HCT116 (cell line): ENCODE data around the gene LRCH4. TPM values are rescaled to one million over a fixed set of nuclear protein-coding genes. Genes with fewer than 3 reads are reported as not detected.

ENCODE experiments used
- ATAC-seq: fragments of 200-7000 bp; cut with Tn5 transposase; 2 replicates; pipeline ENCODE4 v1.9.1; 2020; ENCODE audit warnings: mild to moderate bottlenecking, moderate library complexity
- BruUV-seq: library from RNA; stranded (reverse); fragments of 400-500 nt; replicated peaks from 2 replicates; lab custom pipeline; 2021; lab: Mats Ljungman, UMichigan
- CTCF ChIA-PET: fragments of 300-600 bp; sonication (Branson Sonifier 250); formaldehyde crosslinking; loops from one replicate; lab custom pipeline; 2021; ENCODE audit warnings: antibody characterized with exemption; lab: Charles Lee
- POLR2A ChIA-PET: fragments of 300-600, 350-600 bp; sonication (Branson Sonifier 250); formaldehyde crosslinking; loops from one replicate; lab custom pipeline; 2021; ENCODE audit warnings: antibody characterized with exemption; lab: Charles Lee
- RAD21 ChIA-PET, 2 experiments: fragments of 300-600 bp; sonication (Branson Sonifier 250); formaldehyde crosslinking; loops; one replicate each; lab custom pipeline; 2023; ENCODE audit warnings: low total read pairs in 2 of 2; ENCODE audit not compliant: uncharacterized antibody in 2 of 2, unreplicated experiment in 2 of 2, low non-redundant PET in 1 of 2; lab: Charles Lee
- DNase-seq: peaks from one replicate; pipeline ENCODE4 v3.0.0-alpha.2; 2010; ENCODE audit warnings: low read depth, low spot score
- H2AFZ ChIP-seq: fragments of 200-600 bp; shearing (Covaris generic), sonication (generic); 2 replicates; pipeline ENCODE4 v1.6.1; 2017; ENCODE audit warnings: low read depth, mixed run types, mixed read lengths, antibody characterized with exemption, low read length; ENCODE audit not compliant: poor library complexity, severe bottlenecking
- H3K27ac ChIP-seq: 2 replicates; pipeline ENCODE4 v1.5.1; 2012; ENCODE audit warnings: low read depth, low read length
- H3K27me3 ChIP-seq: fragments of 200-600 bp; sonication (generic); 2 replicates; pipeline ENCODE4 v1.6.1; 2016; ENCODE audit warnings: mixed run types, low read length, mixed read lengths; ENCODE audit not compliant: insufficient read depth
- H3K36me3 ChIP-seq, 2 experiments: fragments of 200-500 bp in 1 of 2; fragments of 200-600 bp in 1 of 2; sonication (Bioruptor generic) in 1 of 2; sonication (generic) in 1 of 2; 2 replicates each; pipeline versions ENCODE4 v1.5.1 to v1.6.1; 2014 to 2016; ENCODE audit warnings: low read length in 2 of 2, inconsistent platforms in 1 of 2, mixed read lengths in 1 of 2, mixed run types in 1 of 2; ENCODE audit not compliant: insufficient read depth in 2 of 2, control insufficient read depth in 1 of 2
- H3K4me1 ChIP-seq, 2 experiments: fragments of 200-600 bp in 1 of 2; sonication (generic) in 1 of 2; 2 replicates each; pipeline versions ENCODE4 v1.5.1 to v1.6.1; 2012 to 2017; ENCODE audit warnings: low read length in 2 of 2, inconsistent platforms in 1 of 2, mild to moderate bottlenecking in 1 of 2, mixed read lengths in 1 of 2, mixed run types in 1 of 2, moderate library complexity in 1 of 2; ENCODE audit not compliant: insufficient read depth in 2 of 2, control insufficient read depth in 1 of 2
- H3K4me2 ChIP-seq: fragments of 200-600 bp; sonication (generic); 2 replicates; pipeline ENCODE4 v1.6.1; 2017; ENCODE audit warnings: mixed run types, low read length, mixed read lengths
- H3K4me3 ChIP-seq, 2 experiments: fragments of 200-600 bp in 1 of 2; sonication (generic) in 1 of 2; replicated peaks in 1 of 2; 2 replicates each; pipeline ENCODE4 v1.5.1; 2011 to 2016; ENCODE audit warnings: low read length in 2 of 2, control low read depth in 1 of 2, low read depth in 1 of 2, mild to moderate bottlenecking in 1 of 2, mixed read lengths in 1 of 2, mixed run types in 1 of 2
- H3K79me2 ChIP-seq: fragments of 200-600 bp; sonication (generic); 2 replicates; pipeline ENCODE4 v1.6.1; 2017; ENCODE audit warnings: mild to moderate bottlenecking, mixed run types, low read length, moderate library complexity, mixed read lengths; ENCODE audit not compliant: insufficient read depth
- H3K9ac ChIP-seq: fragments of 200-600 bp; sonication (generic); 2 replicates; pipeline ENCODE4 v1.6.1; 2016; ENCODE audit warnings: low read length, mixed read lengths
- H3K9me2 ChIP-seq: fragments of 200-600 bp; sonication (generic), shearing (Covaris generic); 2 replicates; pipeline ENCODE4 v1.6.1; 2017; ENCODE audit warnings: mixed run types, mild to moderate bottlenecking, moderate library complexity; ENCODE audit not compliant: insufficient read depth
- H3K9me3 ChIP-seq, 2 experiments: fragments of 200-500 bp in 1 of 2; fragments of 200-600 bp in 1 of 2; sonication (Bioruptor generic) in 1 of 2; sonication (generic) in 1 of 2; 2 replicates each; pipeline ENCODE4 v1.6.1; 2014 to 2017; ENCODE audit warnings: low read length in 2 of 2, mixed read lengths in 2 of 2, inconsistent platforms in 1 of 2, low read depth in 1 of 2, mild to moderate bottlenecking in 1 of 2, mixed run types in 1 of 2, moderate library complexity in 1 of 2; ENCODE audit not compliant: control insufficient read depth in 1 of 2, insufficient read depth in 1 of 2
- H4K20me1 ChIP-seq: fragments of 200-600 bp; sonication (generic), shearing (Covaris generic); 2 replicates; pipeline ENCODE4 v1.6.1; 2017; ENCODE audit warnings: mixed run types, mild to moderate bottlenecking, moderate library complexity; ENCODE audit not compliant: insufficient read depth
- CBX3 ChIP-seq: IDR thresholded peaks from 2 replicates; pipeline ENCODE4 v1.6.1; 2012; ENCODE audit warnings: low read depth
- CEBPB ChIP-seq: IDR thresholded peaks from 2 replicates; pipeline ENCODE4 v1.6.1; 2012; ENCODE audit warnings: low read depth
- EGR1 ChIP-seq: IDR thresholded peaks from 2 replicates; pipeline ENCODE4 v1.6.1; 2012; ENCODE audit warnings: low read depth
- ELF1 ChIP-seq: IDR thresholded peaks from 2 replicates; pipeline ENCODE4 v1.6.1; 2012; ENCODE audit warnings: low read depth, borderline replicate concordance
- EZH2 ChIP-seq: fragments of 200-600 bp; sonication (generic); IDR thresholded peaks from 2 replicates; pipeline ENCODE4 v1.6.1; 2017; ENCODE audit warnings: antibody characterized with exemption, mixed run types
- FOSL1 ChIP-seq: IDR thresholded peaks from 2 replicates; pipeline ENCODE4 v1.6.1; 2012; ENCODE audit warnings: low read depth
- POLR2A ChIP-seq: IDR thresholded peaks from 2 replicates; pipeline ENCODE4 v1.7.0; 2011; ENCODE audit warnings: borderline replicate concordance; ENCODE audit not compliant: insufficient read depth, insufficient read length; ENCODE audit errors: extremely low read depth
- SP1 ChIP-seq: IDR thresholded peaks from 2 replicates; pipeline ENCODE4 v1.6.1; 2012; ENCODE audit warnings: low read depth
- TCF7L2 ChIP-seq: IDR thresholded peaks from 2 replicates; pipeline ENCODE4 v1.7.0; 2011; ENCODE audit warnings: borderline replicate concordance, inconsistent platforms; ENCODE audit not compliant: insufficient read depth, insufficient read length; ENCODE audit errors: extremely low read depth
- ZNF274 ChIP-seq: fragments of 200-500 bp; sonication (Bioruptor generic); IDR thresholded peaks from 2 replicates; pipeline ENCODE4 v1.6.1; 2014; ENCODE audit warnings: mild to moderate bottlenecking, low read depth, low read length, inconsistent platforms
- intact Hi-C: fragments of 100-400 bp; cut with micrococcal nuclease; formaldehyde crosslinking; loops from 2 replicates; pipeline ENCODE4 v1.10.0; 2022
- total RNA-seq: library from RNA; stranded (reverse); gene quantifications from one replicate; pipeline ENCODE4 v1.2.1, GENCODE V29; 2021; ENCODE audit not compliant: unreplicated experiment
- TF ChIP-seq, protein P1 (sequence below): IDR thresholded peaks from 2 replicates; pipeline ENCODE4 v1.6.1; 2012
- TF ChIP-seq, protein P2 (sequence below): IDR thresholded peaks from 2 replicates; pipeline ENCODE4 v1.6.1; 2012
- TF ChIP-seq, protein P3 (sequence below), 3 experiments: fragments of 200-600 bp in 1 of 3; sonication (generic) in 1 of 3; IDR thresholded peaks in 2 of 3; conservative IDR thresholded peaks in 1 of 3; 2 replicates each; pipeline ENCODE4 v1.5.1; 2012 to 2017; ENCODE audit warnings: low read depth in 2 of 3, low read length in 2 of 3, antibody characterized with exemption in 1 of 3, borderline replicate concordance in 1 of 3, control low read depth in 1 of 3, mild to moderate bottlenecking in 1 of 3, mixed read lengths in 1 of 3, mixed run types in 1 of 3, moderate library complexity in 1 of 3; ENCODE audit not compliant: insufficient read depth in 1 of 3
- TF ChIP-seq, protein P4 (sequence below): IDR thresholded peaks from 2 replicates; pipeline ENCODE4 v1.6.1; 2012; ENCODE audit warnings: low read depth

LRCH4 gene
- total RNA-seq, 1 experiment from 2014 or later: 47.9 TPM

DNA sequence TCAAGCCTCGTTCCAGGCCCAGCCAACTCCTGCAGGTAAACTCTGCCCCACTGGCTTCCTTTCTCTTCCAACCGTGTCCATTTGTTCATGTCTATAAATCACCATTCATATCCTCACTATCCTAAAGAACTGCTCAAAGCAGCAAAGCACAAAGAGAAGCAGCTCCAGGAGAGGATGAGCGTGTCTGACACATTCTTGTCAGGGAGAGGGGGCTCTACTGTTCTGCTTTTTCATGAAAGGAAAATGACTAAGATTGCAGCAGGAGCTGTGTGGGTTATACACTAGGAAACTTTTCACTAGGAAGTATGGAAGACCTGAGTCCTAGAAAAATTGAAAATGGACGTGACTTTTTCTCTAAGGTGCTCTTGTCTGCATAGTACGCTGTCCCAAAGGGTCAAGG is 30.2 kb downstream of the LRCH4 start:
- H3K9me2 ChIP-seq: no peaks in the 10 kb centered on the region
- no peaks in the 10 kb centered on the region for H3K9me3 ChIP-seq
- POLR2A ChIA-PET: no interaction called here
- DNase-seq: no peak
- TF ChIP-seq ZNF274 (no peak), FOSL1 (no peak)
- TF ChIP-seq, protein P1, sequence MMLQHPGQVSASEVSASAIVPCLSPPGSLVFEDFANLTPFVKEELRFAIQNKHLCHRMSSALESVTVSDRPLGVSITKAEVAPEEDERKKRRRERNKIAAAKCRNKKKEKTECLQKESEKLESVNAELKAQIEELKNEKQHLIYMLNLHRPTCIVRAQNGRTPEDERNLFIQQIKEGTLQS: no peak
- H3K79me2 ChIP-seq: no peaks in the 10 kb centered on the region
- no peaks in the 10 kb centered on the region for H3K27me3 ChIP-seq
- H3K36me3 ChIP-seq: no peaks in the 10 kb centered on the region
- CTCF ChIA-PET: interaction anchor here (1.0 kb wide), 1 partner anchor 77 kb away, joined by 3 read pairs; no protein-coding TSS in a partner anchor
- RAD21 ChIA-PET: interaction anchor here (0.7 kb wide), 2 partner anchors 51 to 516 kb away, joined by 3 to 7 read pairs; no protein-coding TSS in a partner anchor
- no TSS peak for BruUV-seq
- H4K20me1 ChIP-seq: no peaks in the 10 kb centered on the region
- 0 out of 4 replicates have a peak, but pooled peaks cover 0 to 3% of the 10 kb centered on the region in 2 experiments for H3K4me1 ChIP-seq
- no peak overlapping the region for H3K9ac ChIP-seq
- H3K4me3 ChIP-seq: no peak overlapping the region
- ATAC-seq: no peak
- H3K27ac ChIP-seq: no peak overlapping the region
- H2AFZ ChIP-seq: no peak overlapping the region
- no peak overlapping the region for H3K4me2 ChIP-seq
- intact Hi-C loops: no loop called here

DNA sequence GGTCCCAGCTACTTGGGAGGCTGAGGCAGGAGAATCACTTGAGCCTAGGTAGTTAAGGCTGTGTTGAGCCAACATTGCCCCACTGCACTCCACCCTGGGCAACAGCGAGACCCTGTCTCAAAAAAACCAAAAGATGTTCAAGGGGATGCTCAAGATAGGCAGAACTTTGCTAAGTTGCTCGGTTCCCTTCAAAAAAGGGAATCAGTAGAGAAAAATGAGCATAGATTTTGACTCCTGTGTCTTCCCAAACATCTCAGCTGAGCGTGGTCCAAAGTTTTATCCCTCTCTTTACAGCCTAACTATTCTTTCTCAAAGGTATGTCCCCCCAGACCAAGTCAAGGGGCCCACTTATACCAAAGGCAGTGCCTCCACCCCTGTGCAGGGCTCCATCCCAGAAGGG is 32.9 kb downstream of the LRCH4 start:
- no peak overlapping the region for H2AFZ ChIP-seq
- H3K4me1 ChIP-seq: peaks cover 6 to 10% of the 10 kb centered on the region in 2 experiments
- H3K27ac ChIP-seq: no peak overlapping the region
- intact Hi-C loops: no loop called here
- H3K4me2 ChIP-seq: no peak overlapping the region
- no peak for ATAC-seq
- RAD21 ChIA-PET: no interaction called here
- H3K9me3 ChIP-seq: no peaks in the 10 kb centered on the region
- BruUV-seq: no TSS peak
- H3K79me2 ChIP-seq: no peaks in the 10 kb centered on the region
- no peak overlapping the region for H3K4me3 ChIP-seq
- CTCF ChIA-PET: no interaction called here
- peaks cover 0 to 2% of the 10 kb centered on the region in 2 experiments; a peak in 1 of 4 replicates for H3K36me3 ChIP-seq
- POLR2A ChIA-PET: no interaction called here
- no peaks in the 10 kb centered on the region for H3K27me3 ChIP-seq
- H4K20me1 ChIP-seq: no peaks in the 10 kb centered on the region
- no peaks in the 10 kb centered on the region for H3K9me2 ChIP-seq
- H3K9ac ChIP-seq: no peak overlapping the region
- no peak for DNase-seq
- TF ChIP-seq TCF7L2: no peak
- no peak for TF ChIP-seq CBX3
- no peak for TF ChIP-seq EZH2
- TF ChIP-seq, protein P2, sequence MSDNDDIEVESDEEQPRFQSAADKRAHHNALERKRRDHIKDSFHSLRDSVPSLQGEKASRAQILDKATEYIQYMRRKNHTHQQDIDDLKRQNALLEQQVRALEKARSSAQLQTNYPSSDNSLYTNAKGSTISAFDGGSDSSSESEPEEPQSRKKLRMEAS: no peak
- TF ChIP-seq, protein P3, sequence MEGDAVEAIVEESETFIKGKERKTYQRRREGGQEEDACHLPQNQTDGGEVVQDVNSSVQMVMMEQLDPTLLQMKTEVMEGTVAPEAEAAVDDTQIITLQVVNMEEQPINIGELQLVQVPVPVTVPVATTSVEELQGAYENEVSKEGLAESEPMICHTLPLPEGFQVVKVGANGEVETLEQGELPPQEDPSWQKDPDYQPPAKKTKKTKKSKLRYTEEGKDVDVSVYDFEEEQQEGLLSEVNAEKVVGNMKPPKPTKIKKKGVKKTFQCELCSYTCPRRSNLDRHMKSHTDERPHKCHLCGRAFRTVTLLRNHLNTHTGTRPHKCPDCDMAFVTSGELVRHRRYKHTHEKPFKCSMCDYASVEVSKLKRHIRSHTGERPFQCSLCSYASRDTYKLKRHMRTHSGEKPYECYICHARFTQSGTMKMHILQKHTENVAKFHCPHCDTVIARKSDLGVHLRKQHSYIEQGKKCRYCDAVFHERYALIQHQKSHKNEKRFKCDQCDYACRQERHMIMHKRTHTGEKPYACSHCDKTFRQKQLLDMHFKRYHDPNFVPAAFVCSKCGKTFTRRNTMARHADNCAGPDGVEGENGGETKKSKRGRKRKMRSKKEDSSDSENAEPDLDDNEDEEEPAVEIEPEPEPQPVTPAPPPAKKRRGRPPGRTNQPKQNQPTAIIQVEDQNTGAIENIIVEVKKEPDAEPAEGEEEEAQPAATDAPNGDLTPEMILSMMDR (IDR thresholded peaks at IDR 0.05 in 2 of 3, conservative IDR thresholded peaks at IDR 0.05 in 1 of 3; ENCODE audit: borderline replicate concordance in 1 of 3, insufficient read depth in 1 of 3, low read depth in 2 of 3, low read length in 2 of 3): no peak
- no peak for TF ChIP-seq SP1
- TF ChIP-seq CEBPB: no peak
- no peak for TF ChIP-seq ELF1
- TF ChIP-seq, protein P4, sequence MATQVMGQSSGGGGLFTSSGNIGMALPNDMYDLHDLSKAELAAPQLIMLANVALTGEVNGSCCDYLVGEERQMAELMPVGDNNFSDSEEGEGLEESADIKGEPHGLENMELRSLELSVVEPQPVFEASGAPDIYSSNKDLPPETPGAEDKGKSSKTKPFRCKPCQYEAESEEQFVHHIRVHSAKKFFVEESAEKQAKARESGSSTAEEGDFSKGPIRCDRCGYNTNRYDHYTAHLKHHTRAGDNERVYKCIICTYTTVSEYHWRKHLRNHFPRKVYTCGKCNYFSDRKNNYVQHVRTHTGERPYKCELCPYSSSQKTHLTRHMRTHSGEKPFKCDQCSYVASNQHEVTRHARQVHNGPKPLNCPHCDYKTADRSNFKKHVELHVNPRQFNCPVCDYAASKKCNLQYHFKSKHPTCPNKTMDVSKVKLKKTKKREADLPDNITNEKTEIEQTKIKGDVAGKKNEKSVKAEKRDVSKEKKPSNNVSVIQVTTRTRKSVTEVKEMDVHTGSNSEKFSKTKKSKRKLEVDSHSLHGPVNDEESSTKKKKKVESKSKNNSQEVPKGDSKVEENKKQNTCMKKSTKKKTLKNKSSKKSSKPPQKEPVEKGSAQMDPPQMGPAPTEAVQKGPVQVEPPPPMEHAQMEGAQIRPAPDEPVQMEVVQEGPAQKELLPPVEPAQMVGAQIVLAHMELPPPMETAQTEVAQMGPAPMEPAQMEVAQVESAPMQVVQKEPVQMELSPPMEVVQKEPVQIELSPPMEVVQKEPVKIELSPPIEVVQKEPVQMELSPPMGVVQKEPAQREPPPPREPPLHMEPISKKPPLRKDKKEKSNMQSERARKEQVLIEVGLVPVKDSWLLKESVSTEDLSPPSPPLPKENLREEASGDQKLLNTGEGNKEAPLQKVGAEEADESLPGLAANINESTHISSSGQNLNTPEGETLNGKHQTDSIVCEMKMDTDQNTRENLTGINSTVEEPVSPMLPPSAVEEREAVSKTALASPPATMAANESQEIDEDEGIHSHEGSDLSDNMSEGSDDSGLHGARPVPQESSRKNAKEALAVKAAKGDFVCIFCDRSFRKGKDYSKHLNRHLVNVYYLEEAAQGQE: no peak
- no peak for TF ChIP-seq FOSL1
- no peak for TF ChIP-seq POLR2A
- TF ChIP-seq EGR1: no peak
- TF ChIP-seq ZNF274: no peak
